Vagina (tissue), 2 donors: ENCODE measurements around the gene ABI1. TPM values are rescaled to one million over a fixed set of nuclear protein-coding genes. Genes with fewer than 3 reads are reported as not detected.
A peak's percentile ranks its signal among the peaks of the same experiment; 100 is the strongest.
"Not testable (repeated sequence)": the region's sequence is repeated elsewhere in the genome, so short reads cannot be mapped to it uniquely, and the experiment has no call there.

Experiments
- DNase-seq, 2 donors: peaks; one replicate each; pipeline ENCODE4 v3.0.0-alpha.2; 2017; ENCODE audit errors: extremely low spot score in 2 of 2
- H3K27ac ChIP-seq: fragments of 200-600 bp; sonication (generic); one replicate; pipeline ENCODE4 v1.5.1; 2019
- H3K27me3 ChIP-seq: fragments of 200-600 bp; sonication (generic); one replicate; pipeline ENCODE4 v1.5.1; 2019
- H3K36me3 ChIP-seq, 2 donors: fragments of 200-600 bp; sonication (generic); one replicate each; pipeline ENCODE4 v1.5.1; 2017 to 2019
- H3K4me1 ChIP-seq: fragments of 200-600 bp; sonication (generic); one replicate; pipeline ENCODE4 v1.5.1; 2019
- H3K4me3 ChIP-seq, 2 donors: fragments of 200-600 bp; sonication (generic); 1 replicate in 1 of 2; 2 replicates in 1 of 2; pipeline ENCODE4 v1.5.1; 2016 to 2019
- H3K9me3 ChIP-seq: fragments of 200-600 bp; sonication (generic); one replicate; pipeline ENCODE4 v1.5.1; 2019
- CTCF ChIP-seq, 3 experiments: fragments of 450-650 bp in 2 of 3; fragments of 200-600 bp in 1 of 3; sonication (generic) in 1 of 3; IDR thresholded peaks; one replicate each; pipeline ENCODE4 v1.5.1; 2017 to 2019; ENCODE audit warnings: antibody characterized with exemption in 3 of 3, mild to moderate bottlenecking in 2 of 3, moderate library complexity in 2 of 3
- POLR2A ChIP-seq, 2 donors: fragments of 450-650 bp; IDR thresholded peaks; one replicate each; pipeline ENCODE4 v1.6.1; 2017; ENCODE audit warnings: antibody characterized with exemption in 2 of 2, mild to moderate bottlenecking in 2 of 2, moderate library complexity in 2 of 2
- POLR2AphosphoS5 ChIP-seq, 2 donors: sonication (generic); formaldehyde crosslinking; IDR thresholded peaks; one replicate each; pipeline ENCODE4 v1.9.0; 2017; ENCODE audit warnings: antibody characterized with exemption in 2 of 2, mild to moderate bottlenecking in 2 of 2, low read depth in 1 of 2; ENCODE audit not compliant: insufficient read depth in 1 of 2
- intact Hi-C: fragments of 100-400 bp; cut with DNase I; formaldehyde crosslinking; loops from one replicate; pipeline ENCODE4 v1.15.1; 2023
- total RNA-seq: library from RNA; depleted of rRNA; stranded (reverse); fragments of >200 nt; gene quantifications from one replicate; pipeline ENCODE4 v1.2.3, GENCODE V29; 2016

Gene ABI1
- total RNA-seq, 1 donor from 2014 or later, result 26.0 TPM

DNA sequence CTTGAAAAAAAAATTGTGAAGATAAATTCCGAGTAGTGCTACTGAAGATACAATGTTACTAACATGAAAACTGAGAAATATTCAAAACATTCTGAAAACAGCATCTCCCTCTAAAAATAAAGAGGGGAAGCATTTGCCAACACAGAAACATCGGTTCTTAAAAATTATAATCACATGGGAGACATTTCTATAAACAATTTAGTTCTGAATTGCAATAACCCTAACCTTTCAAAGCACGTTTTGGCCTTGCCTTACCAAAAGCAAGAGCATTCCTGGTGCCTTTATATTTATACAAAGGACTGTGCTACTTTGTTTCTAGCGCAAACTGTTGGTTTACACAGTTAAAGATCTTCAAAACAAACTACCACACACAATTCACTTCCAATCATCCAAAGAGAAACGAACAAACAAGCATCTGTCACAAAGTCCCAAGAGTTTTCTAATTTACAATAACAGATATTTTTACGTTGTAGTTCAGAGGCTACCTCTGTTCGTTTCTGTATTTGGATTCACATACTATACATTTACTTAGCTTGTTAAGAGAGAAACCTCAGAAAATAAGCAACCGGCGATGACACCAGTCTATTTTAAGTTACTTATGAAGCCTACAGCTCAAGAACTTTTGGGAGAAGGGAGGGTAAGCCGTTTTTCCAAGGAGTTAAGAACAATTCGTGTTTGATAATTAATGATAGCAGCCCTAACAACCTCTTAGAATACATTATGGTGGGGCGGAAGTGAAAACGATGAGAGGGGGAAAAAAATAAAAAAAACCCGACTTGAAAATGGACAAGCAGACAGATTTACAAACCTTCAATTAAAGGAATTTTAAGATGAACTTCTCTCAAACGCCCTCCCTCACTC is 1.3 kb downstream of the ABI1 start:
- no peak for TF ChIP-seq POLR2A (IDR thresholded peaks at IDR 0.05)
- TF ChIP-seq POLR2AphosphoS5 (IDR thresholded peaks at IDR 0.05; ENCODE audit: insufficient read depth in 1 of 2, low read depth in 1 of 2), result peak in 1 of 2 donors; percentile 37
- TF ChIP-seq CTCF (IDR thresholded peaks at IDR 0.05), result no peak
- Histone ChIP-seq H3K4me1 (peaks cover 52% of the 10 kb centered on the region), H3K36me3 (no peaks in the 10 kb centered on the region), H3K27me3 (no peaks in the 10 kb centered on the region), H3K27ac (peak overlapping the region; percentile 97), H3K9me3 (no peaks in the 10 kb centered on the region), H3K4me3 (peak overlapping the region; percentile 84 to 92)
- DNase-seq, result no peak
- intact Hi-C loops, result no loop called here

DNA sequence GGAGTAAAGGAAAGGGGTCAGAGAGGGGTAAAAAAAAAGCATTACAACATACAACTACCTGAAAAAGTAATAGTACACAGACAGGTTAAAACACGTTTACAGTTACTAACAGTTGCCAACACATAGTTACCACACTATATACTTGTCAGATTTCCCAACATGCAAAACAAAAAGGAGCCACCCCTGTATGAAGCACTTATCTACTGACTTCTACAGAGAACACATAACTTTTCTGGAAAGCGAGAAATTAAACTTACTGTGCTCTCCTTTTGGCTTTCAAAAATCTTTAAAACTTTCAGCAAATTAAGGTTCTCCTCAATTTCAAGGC is 2.1 kb downstream of the ABI1 start:
- Histone ChIP-seq H3K4me3 (peak overlapping the region in 1 of 2 donors; percentile 92), H3K27me3 (no peaks in the 10 kb centered on the region), H3K27ac (peak overlapping the region; percentile 97), H3K9me3 (no peaks in the 10 kb centered on the region), H3K4me1 (peaks cover 60% of the 10 kb centered on the region), H3K36me3 (no peaks in the 10 kb centered on the region)
- intact Hi-C loops, result no loop called here
- no peak for TF ChIP-seq CTCF (IDR thresholded peaks at IDR 0.05)
- peak in 1 of 2 donors; percentile 70 for TF ChIP-seq POLR2AphosphoS5 (IDR thresholded peaks at IDR 0.05; ENCODE audit: insufficient read depth in 1 of 2, low read depth in 1 of 2)
- no peak for DNase-seq

GRCh38 chr10:26857991-26858706 is 2.6 kb downstream of the ABI1 start:
- Histone ChIP-seq H3K4me3 (no peak overlapping the region), H3K27me3 (no peaks in the 10 kb centered on the region), H3K36me3 (no peaks in the 10 kb centered on the region), H3K4me1 (peaks cover 60% of the 10 kb centered on the region), H3K9me3 (no peaks in the 10 kb centered on the region), H3K27ac (peak overlapping the region; percentile 97)
- no peak for DNase-seq
- no peak for TF ChIP-seq POLR2AphosphoS5 (IDR thresholded peaks at IDR 0.05; ENCODE audit: insufficient read depth in 1 of 2, low read depth in 1 of 2)
- TF ChIP-seq CTCF (IDR thresholded peaks at IDR 0.05), result no peak
- TF ChIP-seq POLR2A (IDR thresholded peaks at IDR 0.05), result no peak
- intact Hi-C loops, result no loop called here

DNA sequence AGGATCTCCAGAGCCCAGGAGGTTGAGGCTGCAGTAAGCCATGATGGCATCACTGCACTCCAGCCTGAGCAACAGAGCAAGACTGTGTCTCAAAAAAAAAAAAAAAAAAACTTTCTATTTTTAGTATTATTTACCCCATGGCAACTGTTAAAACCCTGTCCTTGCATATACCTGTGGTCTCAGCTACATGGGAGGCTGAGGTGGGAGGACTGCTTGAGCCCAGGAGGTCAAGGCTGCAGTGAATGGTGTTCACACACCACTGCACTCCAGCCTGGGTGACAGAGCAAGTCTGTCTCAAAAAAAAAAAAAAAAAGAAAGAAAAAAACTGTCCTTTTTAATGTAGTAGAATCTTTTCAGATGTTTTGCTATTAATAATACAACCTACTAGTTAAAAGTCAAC is 3.2 kb downstream of the ABI1 start:
- H3K36me3 ChIP-seq, H3K27me3 ChIP-seq, H3K9me3 ChIP-seq, intact Hi-C loops, H3K4me3 ChIP-seq, DNase-seq, H3K27ac ChIP-seq: not testable (repeated sequence)
- peaks cover 60% of the 10 kb centered on the region for H3K4me1 ChIP-seq

GRCh38 chr10:26855186-26855585 is 5.6 kb downstream of the ABI1 start:
- intact Hi-C loops, result no loop called here
- H3K9me3 ChIP-seq, result no peaks in the 10 kb centered on the region
- no peaks in the 10 kb centered on the region for H3K27me3 ChIP-seq
- H3K4me3 ChIP-seq, result no peak overlapping the region
- no peak for DNase-seq
- no peaks in the 10 kb centered on the region for H3K36me3 ChIP-seq
- TF ChIP-seq POLR2A (IDR thresholded peaks at IDR 0.05), result no peak
- TF ChIP-seq POLR2AphosphoS5 (IDR thresholded peaks at IDR 0.05; ENCODE audit: insufficient read depth in 1 of 2, low read depth in 1 of 2), result peak in 1 of 2 donors; percentile 63
- H3K27ac ChIP-seq, result no peak overlapping the region
- H3K4me1 ChIP-seq, result peaks cover 77% of the 10 kb centered on the region

GRCh38 chr10:26854524-26854923 is 6.2 kb downstream of the ABI1 start:
- H3K9me3 ChIP-seq, result no peaks in the 10 kb centered on the region
- peaks cover 82% of the 10 kb centered on the region for H3K4me1 ChIP-seq
- no peak overlapping the region for H3K27ac ChIP-seq
- no peak overlapping the region for H3K4me3 ChIP-seq
- H3K27me3 ChIP-seq, result no peaks in the 10 kb centered on the region
- no peak for TF ChIP-seq POLR2AphosphoS5 (IDR thresholded peaks at IDR 0.05; ENCODE audit: insufficient read depth in 1 of 2, low read depth in 1 of 2)
- TF ChIP-seq CTCF (IDR thresholded peaks at IDR 0.05), result no peak
- no peak for TF ChIP-seq POLR2A (IDR thresholded peaks at IDR 0.05)
- no peaks in the 10 kb centered on the region for H3K36me3 ChIP-seq
- DNase-seq, result no peak
- intact Hi-C loops, result no loop called here
